Body of pancreas (tissue), 4 donors: ENCODE results near the gene ZNF382. TPM values are rescaled to one million over a fixed set of nuclear protein-coding genes. Genes with fewer than 3 reads are reported as not detected.
A peak's percentile ranks its signal among the peaks of the same experiment; 100 is the strongest.

ENCODE experiments used
- ATAC-seq: fragments of 150-250 bp; one replicate; pipeline ENCODE4 v1.9.1; 2016
- DNase-seq, 4 donors: peaks; one replicate each; pipeline ENCODE4 v3.0.0-alpha.2; 2019
- H3K27ac ChIP-seq, 4 donors: fragments of 200-600 bp; sonication (generic); 1 replicate in 3 of 4; 2 replicates in 1 of 4; pipeline versions ENCODE4 v1.5.1 to v1.6.1; 2016 to 2019; ENCODE audit warnings: mild to moderate bottlenecking in 1 of 4, mixed read lengths in 1 of 4, moderate library complexity in 1 of 4
- H3K27me3 ChIP-seq, 2 donors: fragments of 200-600 bp; sonication (generic); one replicate each; pipeline ENCODE4 v1.6.0; 2016; ENCODE audit warnings: mild to moderate bottlenecking in 1 of 2
- H3K36me3 ChIP-seq, 2 donors: fragments of 200-600 bp; sonication (generic); replicated peaks in 1 of 2; 2 replicates each; pipeline ENCODE4 v1.5.1; 2016; ENCODE audit warnings: low read depth in 2 of 2; ENCODE audit not compliant: insufficient read depth in 1 of 2
- H3K4me1 ChIP-seq: fragments of 200-600 bp; sonication (generic); one replicate; pipeline ENCODE4 v1.6.0; 2016
- H3K4me3 ChIP-seq, 2 donors: fragments of 200-600 bp; sonication (generic); 1 replicate in 1 of 2; 2 replicates in 1 of 2; pipeline ENCODE4 v1.5.1; 2016 to 2019
- H3K9me3 ChIP-seq, 3 donors: fragments of 200-600 bp; sonication (generic); 1 replicate in 2 of 3; 2 replicates in 1 of 3; pipeline ENCODE4 v1.5.1; 2016
- CTCF ChIP-seq, 7 experiments: fragments of 450-650 bp in 4 of 7; fragments of 200-600 bp in 3 of 7; sonication (generic) in 3 of 7; IDR thresholded peaks; one replicate each; pipeline ENCODE4 v1.5.1; 2016 to 2019; ENCODE audit warnings: antibody characterized with exemption in 7 of 7
- POLR2A ChIP-seq, 3 donors: fragments of 450-650 bp; IDR thresholded peaks; one replicate each; pipeline ENCODE4 v1.6.1; 2016; ENCODE audit warnings: antibody characterized with exemption in 3 of 3, mild to moderate bottlenecking in 2 of 3
- WGBS, 2 donors: methylation state at CpG; one replicate each; pipeline ENCODE4 v1.1.5; 2017; 5-methylcytosine and 5-hydroxymethylcytosine counted together
- intact Hi-C: fragments of 100-400 bp; cut with DNase I; formaldehyde crosslinking; loops from one replicate; pipeline ENCODE4 v1.15.1; 2023
- total RNA-seq, 2 donors: library from RNA; depleted of rRNA; stranded (reverse); fragments of >200 nt; gene quantifications; one replicate each; pipeline ENCODE4 v1.1.0, GENCODE V29; 2016

ZNF382 gene
- 1 to 10 TPM; 3.1 to 6.3 TPM for total RNA-seq

GRCh38 chr19:36605101-36605876, at the start of gene ZNF382:
Gene ZNF382, plus strand, starts transcription at chr19:36605313. Its CDS starts 4,602 bp downstream, at chr19:36609915.
- intact Hi-C loops = no loop called here
- TF ChIP-seq CTCF (IDR thresholded peaks at IDR 0.05) (no peak), POLR2A (IDR thresholded peaks at IDR 0.05) (peak; percentile 17 to 70 (median 62))
- Histone ChIP-seq H3K36me3 (no peaks in the 10 kb centered on the region), H3K27me3 (no peaks in the 10 kb centered on the region), H3K4me3 (peak within 1 kb of the TSS; percentile 62 to 71), H3K4me1 (peaks cover 12% of the 10 kb centered on the region), H3K27ac (peak within 1 kb of the TSS in 3 of 4 donors; percentile 68 to 84 (median 78)), H3K9me3 (no peaks in the 10 kb centered on the region)
- ATAC-seq = peak; percentile 79
- DNase-seq = peak; percentile 56 to 74 (median 70)
- 1 to 2% methylated on average over 42 to 70 of the region's 73 CpGs for WGBS, 2 donors

GRCh38 chr19:36564391-36564790, 40.7 kb upstream of the ZNF382 start:
- peaks cover 0 to 63% (median 2%) of the 10 kb centered on the region in 3 donors for H3K9me3 ChIP-seq
- H3K36me3 ChIP-seq = peaks cover 0 to 3% of the 10 kb centered on the region in 2 donors

GRCh38 chr19:36572593-36573019, 32.5 kb upstream of the ZNF382 start:
- intact Hi-C loops = no loop called here
- no peak for TF ChIP-seq POLR2A (IDR thresholded peaks at IDR 0.05)
- no peak for TF ChIP-seq CTCF (IDR thresholded peaks at IDR 0.05)
- Histone ChIP-seq H3K36me3 (peaks cover 4 to 5% of the 10 kb centered on the region in 2 donors), H3K9me3 (peaks cover 0 to 8% (median 0%) of the 10 kb centered on the region in 3 donors), H3K27me3 (no peaks in the 10 kb centered on the region), H3K27ac (peak overlapping the region in 3 of 4 donors; percentile 79 to 87 (median 86)), H3K4me1 (peaks cover 16% of the 10 kb centered on the region), H3K4me3 (peak overlapping the region; percentile 52 to 92)
- DNase-seq (no peak), ATAC-seq (no peak)
- 0 to 2% methylated on average over 11 of the region's 11 CpGs for WGBS, 2 donors

More at GRCh38 chr19:36564391-36564790, 40.7 kb upstream of the ZNF382 start:
- no peaks in the 10 kb centered on the region for H3K27me3 ChIP-seq
- no peak overlapping the region for H3K4me3 ChIP-seq
- TF ChIP-seq CTCF (IDR thresholded peaks at IDR 0.05) (no peak), POLR2A (IDR thresholded peaks at IDR 0.05) (no peak)
- H3K27ac ChIP-seq = no peak overlapping the region
- no peaks in the 10 kb centered on the region for H3K4me1 ChIP-seq
- DNase-seq (no peak), ATAC-seq (no peak)
- 92 to 100% methylated on average over 1 of the region's 1 CpG for WGBS, 2 donors
- intact Hi-C loops = no loop called here

GRCh38 chr19:36573020-36573894, 31.9 kb upstream of the ZNF382 start, which contains the start of gene ZNF529:
Gene ZNF529, minus strand, starts transcription at chr19:36573292. Its CDS starts 946 bp downstream, at chr19:36572346.
- Histone ChIP-seq H3K36me3 (peaks cover 6 to 8% of the 10 kb centered on the region in 2 donors), H3K4me1 (peaks cover 16% of the 10 kb centered on the region), H3K27ac (peak within 1 kb of the TSS; percentile 52 to 87 (median 82)), H3K4me3 (peak within 1 kb of the TSS; percentile 52 to 92), H3K27me3 (no peaks in the 10 kb centered on the region), H3K9me3 (peaks cover 0 to 1% (median 0%) of the 10 kb centered on the region in 3 donors)
- intact Hi-C loops = no loop called here
- DNase-seq (peak; percentile 86 to 93 (median 89)), ATAC-seq (peak; percentile 96)
- WGBS, 2 donors = 1% methylated on average over 12 to 66 of the region's 66 CpGs
- TF ChIP-seq CTCF (IDR thresholded peaks at IDR 0.05) (no peak), POLR2A (IDR thresholded peaks at IDR 0.05) (peak; percentile 54 to 87 (median 81))
